OCI-LY1 (cell line): ENCODE data around the gene GTF2H4.

ENCODE experiments used
- EZH2 ChIP-seq: fragments of 200-600 bp; sonication (generic), shearing (Covaris generic); IDR thresholded peaks from 2 replicates; pipeline ENCODE4 v1.8.0; 2017; ENCODE audit warnings: borderline replicate concordance, mixed run types, mild to moderate bottlenecking, antibody characterized with exemption, low read length, moderate library complexity, mixed read lengths
- TF ChIP-seq, protein P1 (sequence below): fragments of 200-600 bp; sonication (generic), shearing (Covaris generic); IDR thresholded peaks from 2 replicates; pipeline ENCODE4 v1.5.1; 2017; ENCODE audit warnings: mild to moderate bottlenecking, antibody characterized with exemption, low read length, moderate library complexity, mixed read lengths

DNA sequence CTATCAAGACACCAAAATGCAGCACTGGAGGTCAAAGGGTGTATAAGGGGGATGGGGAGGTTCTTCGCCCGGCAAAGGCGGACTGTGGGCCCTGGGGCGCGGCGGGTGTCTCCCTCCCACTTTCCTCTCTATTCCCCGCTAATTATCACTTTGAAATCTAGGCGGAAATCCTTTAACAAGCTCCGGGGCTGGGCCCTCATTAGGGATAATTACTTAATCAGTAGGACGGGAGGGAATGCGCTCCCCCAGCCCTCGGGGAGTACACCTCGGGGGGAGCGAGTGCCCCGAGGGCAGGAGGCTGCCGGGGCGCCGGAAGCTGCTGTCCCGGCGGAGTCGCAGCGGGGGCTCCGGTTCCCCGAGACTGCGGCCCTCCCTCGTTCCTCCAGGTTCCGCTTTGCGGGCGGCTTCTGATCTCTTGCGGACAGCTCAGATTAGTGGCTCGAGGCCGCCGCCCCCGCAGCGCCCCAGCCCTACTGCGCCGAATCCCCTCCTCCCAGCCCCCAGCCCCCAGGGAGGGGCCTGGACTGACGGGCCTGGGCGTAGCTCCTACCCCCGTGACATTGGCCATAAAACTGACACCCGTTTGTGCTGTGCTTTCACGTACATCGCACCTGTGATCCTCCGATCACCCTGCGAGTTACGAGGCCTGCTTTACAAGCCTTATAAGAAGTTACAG, 47.5 kb downstream of the GTF2H4 start:
- TF ChIP-seq, protein P1, sequence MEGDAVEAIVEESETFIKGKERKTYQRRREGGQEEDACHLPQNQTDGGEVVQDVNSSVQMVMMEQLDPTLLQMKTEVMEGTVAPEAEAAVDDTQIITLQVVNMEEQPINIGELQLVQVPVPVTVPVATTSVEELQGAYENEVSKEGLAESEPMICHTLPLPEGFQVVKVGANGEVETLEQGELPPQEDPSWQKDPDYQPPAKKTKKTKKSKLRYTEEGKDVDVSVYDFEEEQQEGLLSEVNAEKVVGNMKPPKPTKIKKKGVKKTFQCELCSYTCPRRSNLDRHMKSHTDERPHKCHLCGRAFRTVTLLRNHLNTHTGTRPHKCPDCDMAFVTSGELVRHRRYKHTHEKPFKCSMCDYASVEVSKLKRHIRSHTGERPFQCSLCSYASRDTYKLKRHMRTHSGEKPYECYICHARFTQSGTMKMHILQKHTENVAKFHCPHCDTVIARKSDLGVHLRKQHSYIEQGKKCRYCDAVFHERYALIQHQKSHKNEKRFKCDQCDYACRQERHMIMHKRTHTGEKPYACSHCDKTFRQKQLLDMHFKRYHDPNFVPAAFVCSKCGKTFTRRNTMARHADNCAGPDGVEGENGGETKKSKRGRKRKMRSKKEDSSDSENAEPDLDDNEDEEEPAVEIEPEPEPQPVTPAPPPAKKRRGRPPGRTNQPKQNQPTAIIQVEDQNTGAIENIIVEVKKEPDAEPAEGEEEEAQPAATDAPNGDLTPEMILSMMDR: no peak
- TF ChIP-seq EZH2: no peak
